ENCODE results near the gene HP.
A peak's percentile ranks its signal among the peaks of the same experiment; 100 is the strongest.

HP gene

DNA sequence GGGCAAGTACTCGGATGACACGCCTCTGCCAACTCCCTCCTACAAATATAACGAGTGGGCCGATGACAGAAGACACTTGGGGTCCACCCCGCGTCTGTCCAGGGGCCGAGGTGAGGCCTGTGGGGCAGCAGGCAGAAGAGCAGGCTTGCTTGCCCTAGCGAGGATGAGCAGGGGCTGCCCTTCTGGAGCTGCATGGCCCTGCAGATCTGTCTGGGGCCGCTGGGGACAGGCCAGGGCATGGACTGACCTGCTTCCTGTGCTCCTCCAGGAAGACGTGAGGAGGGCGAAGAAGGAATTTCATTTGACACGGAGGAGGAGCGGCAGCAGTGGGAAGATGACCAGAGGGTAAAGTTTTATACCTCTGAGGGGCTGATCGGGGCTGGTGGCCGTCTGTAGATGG, 44.6 kb downstream of the HP start:
- Histone ChIP-seq H3F3A (ENCODE audit: low read depth) (no peaks in the 10 kb centered on the region), H3K4me2 (ENCODE audit: low read depth, low read length, poor library complexity, severe bottlenecking) (no peak overlapping the region), H3K9ac (ENCODE audit: low read depth, low read length, poor library complexity, severe bottlenecking) (no peak overlapping the region), H3K36me3 (ENCODE audit: insufficient read depth, low read length) (peaks cover 61% of the 10 kb centered on the region; the same call in 1 of the 2 replicates), H3K79me2 (ENCODE audit: insufficient read depth, low read length) (peaks cover 35% of the 10 kb centered on the region), H3K9me3 (ENCODE audit: insufficient read depth, low read depth, low read length) (no peaks in the 10 kb centered on the region), H2AFZ (ENCODE audit: low read length) (no peak overlapping the region), H3K27me3 (ENCODE audit: insufficient read depth, low read length, poor library complexity, severe bottlenecking) (no peaks in the 10 kb centered on the region), H4K20me1 (ENCODE audit: insufficient read depth, low read length, poor library complexity, severe bottlenecking) (peaks cover 15% of the 10 kb centered on the region), H3K9me2 (replicated peaks; ENCODE audit: low read depth, low read length) (no peaks in the 10 kb centered on the region), H3K4me3 (ENCODE audit: low read length, poor library complexity, severe bottlenecking) (no peak overlapping the region), H3K4me1 (ENCODE audit: insufficient read depth, low read length, poor library complexity, severe bottlenecking) (peaks cover 16% of the 10 kb centered on the region)
- no peak for TF ChIP-seq EZH2phosphoT487 (IDR thresholded peaks at IDR 0.05; ENCODE audit: borderline replicate concordance)
- TF ChIP-seq, protein P1, sequence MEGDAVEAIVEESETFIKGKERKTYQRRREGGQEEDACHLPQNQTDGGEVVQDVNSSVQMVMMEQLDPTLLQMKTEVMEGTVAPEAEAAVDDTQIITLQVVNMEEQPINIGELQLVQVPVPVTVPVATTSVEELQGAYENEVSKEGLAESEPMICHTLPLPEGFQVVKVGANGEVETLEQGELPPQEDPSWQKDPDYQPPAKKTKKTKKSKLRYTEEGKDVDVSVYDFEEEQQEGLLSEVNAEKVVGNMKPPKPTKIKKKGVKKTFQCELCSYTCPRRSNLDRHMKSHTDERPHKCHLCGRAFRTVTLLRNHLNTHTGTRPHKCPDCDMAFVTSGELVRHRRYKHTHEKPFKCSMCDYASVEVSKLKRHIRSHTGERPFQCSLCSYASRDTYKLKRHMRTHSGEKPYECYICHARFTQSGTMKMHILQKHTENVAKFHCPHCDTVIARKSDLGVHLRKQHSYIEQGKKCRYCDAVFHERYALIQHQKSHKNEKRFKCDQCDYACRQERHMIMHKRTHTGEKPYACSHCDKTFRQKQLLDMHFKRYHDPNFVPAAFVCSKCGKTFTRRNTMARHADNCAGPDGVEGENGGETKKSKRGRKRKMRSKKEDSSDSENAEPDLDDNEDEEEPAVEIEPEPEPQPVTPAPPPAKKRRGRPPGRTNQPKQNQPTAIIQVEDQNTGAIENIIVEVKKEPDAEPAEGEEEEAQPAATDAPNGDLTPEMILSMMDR (conservative IDR thresholded peaks at IDR 0.05; ENCODE audit: low read length), result no peak

- TF ChIP-seq EZH2phosphoT487 (IDR thresholded peaks at IDR 0.05; ENCODE audit: borderline replicate concordance), result no peak
- TF ChIP-seq, protein P1 (conservative IDR thresholded peaks at IDR 0.05; ENCODE audit: low read length), result peak; percentile 64
- peaks cover 66% of the 10 kb centered on the region; the same call in 1 of the 2 replicates for H3K36me3 ChIP-seq (ENCODE audit: insufficient read depth, low read length)
- H3K27me3 ChIP-seq (ENCODE audit: insufficient read depth, low read length, poor library complexity, severe bottlenecking), result no peaks in the 10 kb centered on the region
These were observed 45.1 kb downstream of the HP start for GRCh38 chr16:72099377-72099818.

GRCh38 chr16:72101195-72101594, 46.9 kb downstream of the HP start:
- H3K9ac ChIP-seq (ENCODE audit: low read depth, low read length, poor library complexity, severe bottlenecking), result no peak overlapping the region
- H3F3A ChIP-seq (ENCODE audit: low read depth), result no peaks in the 10 kb centered on the region
- no peaks in the 10 kb centered on the region for H3K27me3 ChIP-seq (ENCODE audit: insufficient read depth, low read length, poor library complexity, severe bottlenecking)
- H3K4me1 ChIP-seq (ENCODE audit: insufficient read depth, low read length, poor library complexity, severe bottlenecking), result peaks cover 2% of the 10 kb centered on the region
- H4K20me1 ChIP-seq (ENCODE audit: insufficient read depth, low read length, poor library complexity, severe bottlenecking), result no peaks in the 10 kb centered on the region
- no peak overlapping the region for H3K4me3 ChIP-seq (ENCODE audit: low read length, poor library complexity, severe bottlenecking)
- H3K9me3 ChIP-seq (ENCODE audit: insufficient read depth, low read depth, low read length), result no peaks in the 10 kb centered on the region
- no peak overlapping the region for H2AFZ ChIP-seq (ENCODE audit: low read length)
- peaks cover 12% of the 10 kb centered on the region; the same call in 1 of the 2 replicates for H3K79me2 ChIP-seq (ENCODE audit: insufficient read depth, low read length)
- H3K36me3 ChIP-seq (ENCODE audit: insufficient read depth, low read length), result peaks cover 84% of the 10 kb centered on the region; the same call in 1 of the 2 replicates
- TF ChIP-seq, protein P1 (conservative IDR thresholded peaks at IDR 0.05; ENCODE audit: low read length), result no peak
- no peak for TF ChIP-seq EZH2phosphoT487 (IDR thresholded peaks at IDR 0.05; ENCODE audit: borderline replicate concordance)
- H3K9me2 ChIP-seq (replicated peaks; ENCODE audit: low read depth, low read length), result no peaks in the 10 kb centered on the region
- H3K4me2 ChIP-seq (ENCODE audit: low read depth, low read length, poor library complexity, severe bottlenecking), result no peak overlapping the region

More at GRCh38 chr16:72099377-72099818, 45.1 kb downstream of the HP start:
- peaks cover 30% of the 10 kb centered on the region for H3K79me2 ChIP-seq (ENCODE audit: insufficient read depth, low read length)
- no peaks in the 10 kb centered on the region for H3F3A ChIP-seq (ENCODE audit: low read depth)
- no peak overlapping the region for H3K4me3 ChIP-seq (ENCODE audit: low read length, poor library complexity, severe bottlenecking)
- H3K9me2 ChIP-seq (replicated peaks; ENCODE audit: low read depth, low read length), result no peaks in the 10 kb centered on the region
- no peaks in the 10 kb centered on the region for H3K9me3 ChIP-seq (ENCODE audit: insufficient read depth, low read depth, low read length)
- peaks cover 16% of the 10 kb centered on the region for H3K4me1 ChIP-seq (ENCODE audit: insufficient read depth, low read length, poor library complexity, severe bottlenecking)
- peaks cover 11% of the 10 kb centered on the region for H4K20me1 ChIP-seq (ENCODE audit: insufficient read depth, low read length, poor library complexity, severe bottlenecking)
- no peak overlapping the region for H3K4me2 ChIP-seq (ENCODE audit: low read depth, low read length, poor library complexity, severe bottlenecking)
- no peak overlapping the region for H2AFZ ChIP-seq (ENCODE audit: low read length)
- H3K9ac ChIP-seq (ENCODE audit: low read depth, low read length, poor library complexity, severe bottlenecking), result no peak overlapping the region

Measured in Loucy (cell line).